GM12875 (cell line): ENCODE results near the gene TMEM135.
"Not testable (repeated sequence)": the region's sequence is repeated elsewhere in the genome, so short reads cannot be mapped to it uniquely, and the experiment has no call there.

ENCODE experiments used
- H3K4me3 ChIP-seq: one replicate; pipeline ENCODE4 v1.5.1; 2011; ENCODE audit warnings: low read depth, low read length, control low read depth
- TF ChIP-seq, protein P1 (sequence below): IDR thresholded peaks from 2 replicates; pipeline ENCODE4 v1.5.1; 2011; ENCODE audit warnings: low read depth, mild to moderate bottlenecking, control low read depth, inconsistent platforms, low read length, moderate library complexity, borderline replicate concordance; ENCODE audit not compliant: insufficient read depth

The TMEM135 gene

GRCh38 chr11:87139475-87139874 lies 101.7 kb downstream of the TMEM135 start:
- no peak overlapping the region for H3K4me3 ChIP-seq
- TF ChIP-seq, protein P1, sequence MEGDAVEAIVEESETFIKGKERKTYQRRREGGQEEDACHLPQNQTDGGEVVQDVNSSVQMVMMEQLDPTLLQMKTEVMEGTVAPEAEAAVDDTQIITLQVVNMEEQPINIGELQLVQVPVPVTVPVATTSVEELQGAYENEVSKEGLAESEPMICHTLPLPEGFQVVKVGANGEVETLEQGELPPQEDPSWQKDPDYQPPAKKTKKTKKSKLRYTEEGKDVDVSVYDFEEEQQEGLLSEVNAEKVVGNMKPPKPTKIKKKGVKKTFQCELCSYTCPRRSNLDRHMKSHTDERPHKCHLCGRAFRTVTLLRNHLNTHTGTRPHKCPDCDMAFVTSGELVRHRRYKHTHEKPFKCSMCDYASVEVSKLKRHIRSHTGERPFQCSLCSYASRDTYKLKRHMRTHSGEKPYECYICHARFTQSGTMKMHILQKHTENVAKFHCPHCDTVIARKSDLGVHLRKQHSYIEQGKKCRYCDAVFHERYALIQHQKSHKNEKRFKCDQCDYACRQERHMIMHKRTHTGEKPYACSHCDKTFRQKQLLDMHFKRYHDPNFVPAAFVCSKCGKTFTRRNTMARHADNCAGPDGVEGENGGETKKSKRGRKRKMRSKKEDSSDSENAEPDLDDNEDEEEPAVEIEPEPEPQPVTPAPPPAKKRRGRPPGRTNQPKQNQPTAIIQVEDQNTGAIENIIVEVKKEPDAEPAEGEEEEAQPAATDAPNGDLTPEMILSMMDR, result no peak

GRCh38 chr11:87141322-87141721 lies 103.6 kb downstream of the TMEM135 start:
- no peak overlapping the region for H3K4me3 ChIP-seq
- TF ChIP-seq, protein P1, result no peak

GRCh38 chr11:87141980-87142514 lies 104.3 kb downstream of the TMEM135 start:
- TF ChIP-seq, protein P1, result no peak
- no peak overlapping the region for H3K4me3 ChIP-seq

GRCh38 chr11:87142594-87142993 lies 104.9 kb downstream of the TMEM135 start:
- TF ChIP-seq, protein P1, result no peak
- H3K4me3 ChIP-seq, result no peak overlapping the region

- TF ChIP-seq, protein P1, result no peak
- H3K4me3 ChIP-seq, result no peak overlapping the region
These were observed 105.9 kb downstream of the TMEM135 start for GRCh38 chr11:87143641-87144040.

GRCh38 chr11:87144252-87144651 lies 106.5 kb downstream of the TMEM135 start:
- H3K4me3 ChIP-seq, result no peak overlapping the region
- TF ChIP-seq, protein P1, result no peak

DNA sequence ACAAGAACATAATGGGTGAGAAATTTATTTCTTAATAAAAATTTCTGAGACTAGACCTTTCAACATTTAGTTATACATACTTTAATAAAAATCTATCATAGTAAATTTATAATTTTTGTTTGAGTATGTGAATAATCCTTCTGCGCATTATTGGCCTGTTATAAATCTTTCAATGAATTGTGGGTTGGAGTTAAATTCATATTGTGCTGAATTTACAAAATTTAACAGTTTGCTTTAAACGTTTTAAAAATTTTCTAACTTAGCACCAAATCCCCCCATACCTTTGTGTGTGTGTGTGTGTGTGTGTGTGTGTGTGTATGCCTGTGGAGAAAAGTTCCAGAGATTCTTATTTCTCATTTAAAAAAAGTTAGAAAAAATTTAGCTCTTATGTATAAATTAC lies 111.0 kb downstream of the TMEM135 start:
- H3K4me3 ChIP-seq, result no peak overlapping the region
- TF ChIP-seq, protein P1, result no peak

- not testable (repeated sequence) for H3K4me3 ChIP-seq
These were observed 112.0 kb downstream of the TMEM135 start for GRCh38 chr11:87149782-87150181.
